ENCODE data around the gene FSHR. TPM values are rescaled to one million over a fixed set of nuclear protein-coding genes. Genes with fewer than 3 reads are reported as not detected.

Gene FSHR
- total RNA-seq, 4 donors from 2014 or later: not detected

DNA sequence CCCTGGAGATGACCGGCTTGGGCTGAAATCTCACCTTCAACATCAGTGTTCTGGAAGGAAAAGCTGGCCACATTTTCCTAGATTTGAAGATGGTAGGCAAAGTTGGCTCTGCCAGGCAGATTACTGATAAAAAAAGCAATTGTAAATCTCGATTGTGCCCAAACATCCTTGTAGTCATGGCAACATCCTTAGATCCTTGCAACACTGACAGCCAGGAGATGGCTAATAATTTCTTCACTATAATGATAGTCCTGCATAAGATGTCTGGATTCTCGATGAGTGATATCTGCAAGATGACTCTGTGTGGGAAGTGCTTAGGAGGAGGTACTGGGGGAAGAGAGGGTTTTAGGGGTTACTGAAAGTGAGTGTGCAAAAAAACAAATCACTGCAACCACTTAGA, 149.1 kb downstream of the FSHR start:
- H3K27ac ChIP-seq: no peak overlapping the region
- DNase-seq (ENCODE audit: low spot score in 2 of 2): no peak
- H3K27me3 ChIP-seq: no peaks in the 10 kb centered on the region
- H3K4me3 ChIP-seq: no peak overlapping the region
- no peaks in the 10 kb centered on the region for H3K36me3 ChIP-seq
- WGBS, 2 donors: 76 to 88% methylated on average over 3 of the region's 3 CpGs
- H3K9me3 ChIP-seq: no peaks in the 10 kb centered on the region
- H3K4me1 ChIP-seq: peaks cover 0 to 10% (median 0%) of the 10 kb centered on the region in 4 donors
- TF ChIP-seq, protein P1, sequence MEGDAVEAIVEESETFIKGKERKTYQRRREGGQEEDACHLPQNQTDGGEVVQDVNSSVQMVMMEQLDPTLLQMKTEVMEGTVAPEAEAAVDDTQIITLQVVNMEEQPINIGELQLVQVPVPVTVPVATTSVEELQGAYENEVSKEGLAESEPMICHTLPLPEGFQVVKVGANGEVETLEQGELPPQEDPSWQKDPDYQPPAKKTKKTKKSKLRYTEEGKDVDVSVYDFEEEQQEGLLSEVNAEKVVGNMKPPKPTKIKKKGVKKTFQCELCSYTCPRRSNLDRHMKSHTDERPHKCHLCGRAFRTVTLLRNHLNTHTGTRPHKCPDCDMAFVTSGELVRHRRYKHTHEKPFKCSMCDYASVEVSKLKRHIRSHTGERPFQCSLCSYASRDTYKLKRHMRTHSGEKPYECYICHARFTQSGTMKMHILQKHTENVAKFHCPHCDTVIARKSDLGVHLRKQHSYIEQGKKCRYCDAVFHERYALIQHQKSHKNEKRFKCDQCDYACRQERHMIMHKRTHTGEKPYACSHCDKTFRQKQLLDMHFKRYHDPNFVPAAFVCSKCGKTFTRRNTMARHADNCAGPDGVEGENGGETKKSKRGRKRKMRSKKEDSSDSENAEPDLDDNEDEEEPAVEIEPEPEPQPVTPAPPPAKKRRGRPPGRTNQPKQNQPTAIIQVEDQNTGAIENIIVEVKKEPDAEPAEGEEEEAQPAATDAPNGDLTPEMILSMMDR (IDR thresholded peaks at IDR 0.05): no peak

GRCh38 chr2:49004036-49004626, 150.2 kb downstream of the FSHR start:
- Histone ChIP-seq H3K27me3 (no peaks in the 10 kb centered on the region), H3K27ac (no peak overlapping the region), H3K4me1 (peaks cover 0 to 10% (median 0%) of the 10 kb centered on the region in 4 donors), H3K36me3 (no peaks in the 10 kb centered on the region), H3K4me3 (no peak overlapping the region), H3K9me3 (no peaks in the 10 kb centered on the region)
- no peak for DNase-seq (ENCODE audit: low spot score in 2 of 2)
- WGBS, 2 donors: 22 to 44% methylated on average over 1 of the region's 1 CpG
- TF ChIP-seq, protein P1 (IDR thresholded peaks at IDR 0.05): no peak
- peak in 1 of 2 donors; percentile 15 for TF ChIP-seq EP300 (IDR thresholded peaks at IDR 0.05)

- Histone ChIP-seq H3K9me3 (no peaks in the 10 kb centered on the region), H3K27ac (no peak overlapping the region), H3K4me3 (no peak overlapping the region), H3K4me1 (peaks cover 0 to 10% (median 0%) of the 10 kb centered on the region in 4 donors), H3K36me3 (no peaks in the 10 kb centered on the region), H3K27me3 (no peaks in the 10 kb centered on the region)
- TF ChIP-seq, protein P1 (IDR thresholded peaks at IDR 0.05): no peak
- TF ChIP-seq EP300 (IDR thresholded peaks at IDR 0.05) (no peak), POLR2A (IDR thresholded peaks at IDR 0.05) (no peak)
- no peak for DNase-seq (ENCODE audit: low spot score in 2 of 2)
- WGBS, 2 donors: 42 to 51% methylated on average over 5 of the region's 5 CpGs
These were observed 151.1 kb downstream of the FSHR start for GRCh38 chr2:49003201-49003600.

GRCh38 chr2:49002750-49003149, 151.6 kb downstream of the FSHR start:
- no peak for DNase-seq (ENCODE audit: low spot score in 2 of 2)
- H3K27me3 ChIP-seq: no peaks in the 10 kb centered on the region
- H3K36me3 ChIP-seq: no peaks in the 10 kb centered on the region
- WGBS, 2 donors: 21 to 24% methylated on average over 3 of the region's 3 CpGs
- TF ChIP-seq EP300 (IDR thresholded peaks at IDR 0.05): no peak
- TF ChIP-seq POLR2A (IDR thresholded peaks at IDR 0.05): no peak
- TF ChIP-seq, protein P1 (IDR thresholded peaks at IDR 0.05): no peak
- no peaks in the 10 kb centered on the region for H3K9me3 ChIP-seq
- peaks cover 0 to 10% (median 0%) of the 10 kb centered on the region in 4 donors for H3K4me1 ChIP-seq
- H3K27ac ChIP-seq: no peak overlapping the region
- no peak overlapping the region for H3K4me3 ChIP-seq

GRCh38 chr2:49000695-49001094, 153.6 kb downstream of the FSHR start:
- Histone ChIP-seq H3K27me3 (no peaks in the 10 kb centered on the region), H3K9me3 (no peaks in the 10 kb centered on the region), H3K27ac (no peak overlapping the region), H3K4me1 (peaks cover 0 to 10% (median 0%) of the 10 kb centered on the region in 4 donors), H3K4me3 (no peak overlapping the region), H3K36me3 (no peaks in the 10 kb centered on the region)
- TF ChIP-seq, protein P1 (IDR thresholded peaks at IDR 0.05): no peak
- no peak for DNase-seq (ENCODE audit: low spot score in 2 of 2)
